Endothelial cell of umbilical vein (primary cell): Measurements from ENCODE around the gene TRAF3. TPM values are rescaled to one million over a fixed set of nuclear protein-coding genes. Genes with fewer than 3 reads are reported as not detected.

Source experiments
- BruUV-seq: library from RNA; stranded (reverse); fragments of 400-500 nt; replicated peaks from 2 replicates; lab custom pipeline; 2021; lab: Mats Ljungman, UMichigan
- CTCF ChIA-PET: fragments of 300-600, 350-600 bp; sonication (Branson Sonifier 250); formaldehyde crosslinking; loops from one replicate; lab custom pipeline; 2021; ENCODE audit warnings: antibody characterized with exemption, inconsistent platforms; lab: Charles Lee
- POLR2A ChIA-PET: fragments of 300-600, 350-600 bp; sonication (Branson Sonifier 250); formaldehyde crosslinking; loops from one replicate; lab custom pipeline; 2021; ENCODE audit warnings: antibody characterized with exemption, inconsistent platforms; lab: Charles Lee
- DNase-seq: peaks from one replicate; pipeline ENCODE4 v3.0.0-alpha.2; 2011; ENCODE audit warnings: low read depth, low spot score
- FAIRE-seq: peaks from 2 replicates; lab custom pipeline; 2011; peaks lifted over from hg19 to GRCh38; lab: Jason Lieb, UNC
- H2AFZ ChIP-seq: 2 replicates; pipeline ENCODE4 v1.6.0; 2012; ENCODE audit warnings: low read depth, low read length, control low read depth, inconsistent platforms
- H3K27ac ChIP-seq: 2 replicates; pipeline ENCODE4 v1.5.1; 2011; ENCODE audit warnings: low read depth, mild to moderate bottlenecking, control low read depth, low read length, moderate library complexity; ENCODE audit not compliant: insufficient read depth
- H3K27me3 ChIP-seq, 2 experiments: 2 replicates each; pipeline versions ENCODE4 v1.6.0 to v1.6.1; 2011; ENCODE audit warnings: low read length in 2 of 2, mixed read lengths in 1 of 2; ENCODE audit not compliant: control insufficient read depth in 2 of 2, insufficient read depth in 2 of 2
- H3K36me3 ChIP-seq, 2 experiments: 2 replicates in 1 of 2; 3 replicates in 1 of 2; pipeline ENCODE4 v1.5.1; 2011; ENCODE audit warnings: low read length in 2 of 2, mild to moderate bottlenecking in 1 of 2, moderate library complexity in 1 of 2; ENCODE audit not compliant: control insufficient read depth in 2 of 2, insufficient read depth in 2 of 2; ENCODE audit errors: extremely low read depth in 1 of 2
- H3K4me1 ChIP-seq: 3 replicates; pipeline ENCODE4 v1.5.1; 2011; ENCODE audit warnings: mild to moderate bottlenecking, low read length; ENCODE audit not compliant: control insufficient read depth, insufficient read depth; ENCODE audit errors: extremely low read depth
- H3K4me2 ChIP-seq: 2 replicates; pipeline ENCODE4 v1.6.1; 2011; ENCODE audit warnings: low read length, control low read depth, mixed read lengths; ENCODE audit not compliant: insufficient read depth
- H3K4me3 ChIP-seq, 3 experiments: fragments of 200-600 bp in 1 of 3; sonication (generic), shearing (Covaris generic) in 1 of 3; replicated peaks in 1 of 3; 2 replicates each; pipeline ENCODE4 v1.5.1; 2011 to 2016; ENCODE audit warnings: control low read depth in 3 of 3, low read length in 3 of 3, mild to moderate bottlenecking in 2 of 3, inconsistent platforms in 1 of 3, low read depth in 1 of 3, moderate library complexity in 1 of 3; ENCODE audit not compliant: insufficient read depth in 1 of 3
- H3K79me2 ChIP-seq: 2 replicates; pipeline ENCODE4 v1.6.0; 2012; ENCODE audit warnings: low read length, inconsistent platforms; ENCODE audit not compliant: control insufficient read depth, insufficient read depth
- H3K9ac ChIP-seq: replicated peaks from 2 replicates; pipeline ENCODE3; 2011; ENCODE audit warnings: low read length, control low read depth; ENCODE audit not compliant: insufficient read depth; ENCODE audit errors: extremely low read depth
- H3K9me1 ChIP-seq: replicated peaks from 3 replicates; pipeline ENCODE4 v1.6.0; 2011; ENCODE audit warnings: mild to moderate bottlenecking, low read length; ENCODE audit not compliant: control insufficient read depth, insufficient read depth; ENCODE audit errors: extremely low read depth
- H3K9me3 ChIP-seq: replicated peaks from 2 replicates; pipeline ENCODE4 v1.5.1; 2012; ENCODE audit warnings: low read length, inconsistent platforms; ENCODE audit not compliant: control insufficient read depth, insufficient read depth
- H4K20me1 ChIP-seq: replicated peaks from 2 replicates; pipeline ENCODE3; 2011; ENCODE audit warnings: mild to moderate bottlenecking, low read length; ENCODE audit not compliant: control insufficient read depth, insufficient read depth; ENCODE audit errors: extremely low read depth
- CTCF ChIP-seq, 2 donors: IDR thresholded peaks; 1 replicate in 1 of 2; 2 replicates in 1 of 2; pipeline ENCODE4 v1.5.1; 2011; ENCODE audit warnings: low read length in 2 of 2, mild to moderate bottlenecking in 2 of 2, moderate library complexity in 2 of 2, control low read depth in 1 of 2, inconsistent platforms in 1 of 2, low read depth in 1 of 2; ENCODE audit not compliant: insufficient read depth in 1 of 2; ENCODE audit errors: extremely low read depth in 1 of 2
- EZH2 ChIP-seq: IDR thresholded peaks from 2 replicates; pipeline ENCODE4 v1.6.1; 2012; ENCODE audit warnings: borderline replicate concordance, low read depth, mild to moderate bottlenecking, moderate library complexity, low read length, inconsistent platforms; ENCODE audit not compliant: severe bottlenecking
- FOS ChIP-seq: IDR thresholded peaks from 2 replicates; pipeline ENCODE4 v1.6.1; 2011; ENCODE audit warnings: mild to moderate bottlenecking, low read length, moderate library complexity, borderline replicate concordance; ENCODE audit not compliant: insufficient read depth
- GATA2 ChIP-seq: IDR thresholded peaks from 2 replicates; pipeline ENCODE4 v1.7.0; 2011; ENCODE audit warnings: low read depth, mild to moderate bottlenecking, moderate library complexity, mixed read lengths, low read length; ENCODE audit not compliant: insufficient read length, insufficient read depth
- JUN ChIP-seq: IDR thresholded peaks from 2 replicates; pipeline ENCODE4 v1.6.1; 2011; ENCODE audit warnings: borderline replicate concordance, low read depth; ENCODE audit not compliant: insufficient read length, insufficient read depth
- MYC ChIP-seq: IDR thresholded peaks from one replicate; pipeline ENCODE4 v1.6.1; 2011; ENCODE audit warnings: mild to moderate bottlenecking, low read depth, low read length
- POLR2A ChIP-seq: IDR thresholded peaks from 2 replicates; pipeline ENCODE4 v1.6.1; 2012; ENCODE audit warnings: low read depth, mild to moderate bottlenecking, control low read depth, low read length
- POLR2AphosphoS5 ChIP-seq: IDR thresholded peaks from 2 replicates; pipeline ENCODE4 v1.6.1; 2012; ENCODE audit warnings: low read depth, mild to moderate bottlenecking, control low read depth, low read length, moderate library complexity; ENCODE audit not compliant: insufficient read depth
- dilution Hi-C: fragments of 300-500 bp; cut with MboI; formaldehyde crosslinking; loops from one replicate; pipeline ENCODE4 v1.15.0; 2019; ENCODE audit warnings: low sequenced_read_pairs; ENCODE audit not compliant: extremely low pct_ligation_motif_present
- intact Hi-C: fragments of 100-400 bp; cut with micrococcal nuclease; formaldehyde crosslinking; loops from one replicate; pipeline ENCODE4 v1.10.0; 2022
- polyA plus RNA-seq, 4 experiments: library from polyadenylated mRNA; depleted of rRNA in 3 of 4; stranded (reverse) in 3 of 4; unstranded in 1 of 4; fragments of >200 nt; gene quantifications; 2 replicates each; pipeline versions ENCODE4 v1.2.1 to v1.2.3, GENCODE V29; 2011 to 2012; ENCODE audit warnings: missing spikeins in 1 of 4
- total RNA-seq: library from RNA; stranded (reverse); gene quantifications from 2 replicates; pipeline ENCODE4 v1.2.3, GENCODE V29; 2021
- TF ChIP-seq, protein P1 (sequence below): IDR thresholded peaks from 2 replicates; pipeline ENCODE4 v1.6.1; 2011; ENCODE audit not compliant: insufficient read depth, insufficient read length

Gene TRAF3
- total and polyA plus RNA-seq, 2 donors (not counting 3 experiments of a cell fraction or from before 2014, with no cell fraction given), result 14.4 to 27.6 TPM

DNA sequence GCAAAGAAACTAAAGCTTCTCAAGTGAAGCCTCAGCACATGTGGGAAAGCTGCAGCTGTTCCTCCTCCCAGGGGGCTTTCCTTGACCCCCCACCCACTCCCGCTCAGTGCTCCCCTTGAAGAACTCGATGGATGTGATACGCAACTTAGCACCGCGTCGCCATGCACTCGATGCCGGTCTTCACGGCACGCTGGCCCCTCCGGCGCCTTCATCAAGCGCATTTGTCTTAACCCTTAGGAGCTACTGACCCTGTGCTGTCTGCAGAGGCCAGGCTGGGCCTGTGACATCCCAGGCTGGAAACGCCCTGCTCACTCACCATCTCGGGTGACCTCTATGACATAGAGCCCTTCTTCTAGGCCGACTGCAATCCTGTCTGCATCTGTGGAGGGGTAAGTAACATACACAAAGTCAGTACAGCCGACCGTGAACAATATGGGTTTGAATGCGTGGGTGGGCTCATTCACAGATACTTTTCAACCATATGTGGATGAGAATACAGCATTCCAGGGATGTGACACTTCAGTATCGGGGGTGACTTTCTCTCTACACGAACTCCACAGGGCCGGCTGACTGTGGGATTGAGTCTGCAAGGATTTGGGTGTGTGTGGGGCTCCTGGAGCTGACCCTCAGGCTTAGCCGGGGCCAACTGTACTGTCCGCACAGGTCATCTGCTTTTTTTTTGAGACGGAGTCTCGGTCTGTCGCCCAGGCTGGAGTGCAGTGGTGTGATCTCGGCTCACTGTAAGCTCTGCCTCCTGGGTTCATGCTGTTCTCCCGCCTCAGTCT, 168.3 kb downstream of the TRAF3 start:
- Histone ChIP-seq H3K4me3 (no peak overlapping the region), H4K20me1 (no peaks in the 10 kb centered on the region), H3K9me1 (no peaks in the 10 kb centered on the region), H3K27ac (no peak overlapping the region), H2AFZ (no peak overlapping the region), H3K4me1 (no peaks in the 10 kb centered on the region), H3K4me2 (no peak overlapping the region), H3K9ac (no peak overlapping the region), H3K9me3 (no peaks in the 10 kb centered on the region), H3K27me3 (no peaks in the 10 kb centered on the region), H3K79me2 (no peaks in the 10 kb centered on the region), H3K36me3 (peaks cover 22 to 82% of the 10 kb centered on the region in 2 experiments)
- FAIRE-seq (no peak), DNase-seq (no peak)
- ChIA-PET POLR2A (no interaction called here), CTCF (no interaction called here)
- intact Hi-C loops, result no loop called here
- dilution Hi-C loops, result no loop called here
- TF ChIP-seq EZH2 (no peak), GATA2 (no peak), MYC (no peak), FOS (no peak), POLR2AphosphoS5 (no peak), POLR2A (no peak), CTCF (IDR thresholded peaks at IDR 0.05; ENCODE audit: extremely low read depth in 1 of 2, insufficient read depth in 1 of 2, low read depth in 1 of 2, low read length in 2 of 2) (no peak), JUN (no peak)
- TF ChIP-seq, protein P1, sequence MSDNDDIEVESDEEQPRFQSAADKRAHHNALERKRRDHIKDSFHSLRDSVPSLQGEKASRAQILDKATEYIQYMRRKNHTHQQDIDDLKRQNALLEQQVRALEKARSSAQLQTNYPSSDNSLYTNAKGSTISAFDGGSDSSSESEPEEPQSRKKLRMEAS, result no peak
- no TSS peak for BruUV-seq
